PFSK-1 (cell line): Measurements from ENCODE around the gene HAPLN2.

ENCODE experiments used
- POLR2AphosphoS5 ChIP-seq: IDR thresholded peaks from 2 replicates; pipeline ENCODE4 v1.6.1; 2012; ENCODE audit warnings: low read depth, mild to moderate bottlenecking, control low read depth, low read length, moderate library complexity
- SIN3A ChIP-seq: IDR thresholded peaks from 2 replicates; pipeline ENCODE4 v1.6.1; 2012; ENCODE audit warnings: mild to moderate bottlenecking, low read length, moderate library complexity, borderline replicate concordance; ENCODE audit not compliant: insufficient read depth
- TAF1 ChIP-seq: IDR thresholded peaks from 2 replicates; pipeline ENCODE4 v1.6.1; 2012; ENCODE audit warnings: low read length, control low read depth, borderline replicate concordance; ENCODE audit not compliant: insufficient read depth
- TF ChIP-seq, protein P1 (sequence below), 2 experiments: IDR thresholded peaks; 2 replicates each; pipeline versions ENCODE4 v1.6.1 to v1.8.0; 2011 to 2012; ENCODE audit warnings: low read depth in 2 of 2, low read length in 2 of 2, control low read depth in 1 of 2, inconsistent platforms in 1 of 2, mild to moderate bottlenecking in 1 of 2, moderate library complexity in 1 of 2; ENCODE audit not compliant: insufficient read depth in 1 of 2

DNA sequence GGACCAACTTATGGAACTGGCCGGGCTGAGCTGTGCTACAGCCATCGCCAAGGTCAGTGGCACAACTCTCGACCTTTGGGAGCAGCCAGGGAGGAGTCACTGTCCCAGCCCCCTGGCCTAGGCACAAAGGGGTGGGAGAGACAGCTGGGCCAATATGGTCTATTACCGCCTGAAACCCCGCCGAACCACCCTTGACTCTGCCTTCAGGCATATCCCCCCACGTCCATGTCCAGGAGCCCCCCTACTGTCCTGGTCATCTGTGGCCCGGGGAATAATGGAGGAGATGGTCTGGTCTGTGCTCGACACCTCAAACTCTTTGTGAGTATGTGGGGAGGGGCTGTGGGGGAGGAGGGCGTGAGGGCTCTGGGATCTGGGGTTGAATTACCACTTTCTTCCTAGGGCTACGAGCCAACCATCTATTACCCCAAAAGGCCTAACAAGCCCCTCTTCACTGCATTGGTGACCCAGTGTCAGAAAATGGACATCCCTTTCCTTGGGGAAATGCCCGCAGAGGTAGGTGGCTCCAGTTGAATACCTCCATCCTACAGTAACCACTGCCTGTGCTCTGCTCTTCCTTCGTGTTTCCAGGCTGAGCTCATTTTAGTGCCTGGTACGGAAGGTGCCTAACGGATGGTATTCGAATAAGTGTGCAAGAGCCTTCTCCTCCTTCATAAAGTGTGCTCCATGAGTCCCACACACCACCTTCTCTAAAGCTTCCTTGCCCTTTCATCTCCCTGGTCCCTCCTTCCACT is 26.9 kb upstream of the HAPLN2 start:
- TF ChIP-seq SIN3A: no peak
- peak; percentile 47; the same call in 1 of the 2 replicates for TF ChIP-seq POLR2AphosphoS5
- TF ChIP-seq TAF1: no peak
- TF ChIP-seq, protein P1, sequence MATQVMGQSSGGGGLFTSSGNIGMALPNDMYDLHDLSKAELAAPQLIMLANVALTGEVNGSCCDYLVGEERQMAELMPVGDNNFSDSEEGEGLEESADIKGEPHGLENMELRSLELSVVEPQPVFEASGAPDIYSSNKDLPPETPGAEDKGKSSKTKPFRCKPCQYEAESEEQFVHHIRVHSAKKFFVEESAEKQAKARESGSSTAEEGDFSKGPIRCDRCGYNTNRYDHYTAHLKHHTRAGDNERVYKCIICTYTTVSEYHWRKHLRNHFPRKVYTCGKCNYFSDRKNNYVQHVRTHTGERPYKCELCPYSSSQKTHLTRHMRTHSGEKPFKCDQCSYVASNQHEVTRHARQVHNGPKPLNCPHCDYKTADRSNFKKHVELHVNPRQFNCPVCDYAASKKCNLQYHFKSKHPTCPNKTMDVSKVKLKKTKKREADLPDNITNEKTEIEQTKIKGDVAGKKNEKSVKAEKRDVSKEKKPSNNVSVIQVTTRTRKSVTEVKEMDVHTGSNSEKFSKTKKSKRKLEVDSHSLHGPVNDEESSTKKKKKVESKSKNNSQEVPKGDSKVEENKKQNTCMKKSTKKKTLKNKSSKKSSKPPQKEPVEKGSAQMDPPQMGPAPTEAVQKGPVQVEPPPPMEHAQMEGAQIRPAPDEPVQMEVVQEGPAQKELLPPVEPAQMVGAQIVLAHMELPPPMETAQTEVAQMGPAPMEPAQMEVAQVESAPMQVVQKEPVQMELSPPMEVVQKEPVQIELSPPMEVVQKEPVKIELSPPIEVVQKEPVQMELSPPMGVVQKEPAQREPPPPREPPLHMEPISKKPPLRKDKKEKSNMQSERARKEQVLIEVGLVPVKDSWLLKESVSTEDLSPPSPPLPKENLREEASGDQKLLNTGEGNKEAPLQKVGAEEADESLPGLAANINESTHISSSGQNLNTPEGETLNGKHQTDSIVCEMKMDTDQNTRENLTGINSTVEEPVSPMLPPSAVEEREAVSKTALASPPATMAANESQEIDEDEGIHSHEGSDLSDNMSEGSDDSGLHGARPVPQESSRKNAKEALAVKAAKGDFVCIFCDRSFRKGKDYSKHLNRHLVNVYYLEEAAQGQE (IDR thresholded peaks at IDR 0.05; ENCODE audit: insufficient read depth in 1 of 2, low read depth in 2 of 2, low read length in 2 of 2): no peak
